Omental fat pad (tissue), 4 donors: ENCODE data around the gene TEDC2. TPM values are rescaled to one million over a fixed set of nuclear protein-coding genes. Genes with fewer than 3 reads are reported as not detected.

ENCODE experiments used
- ATAC-seq: fragments of 150-250 bp; one replicate; pipeline ENCODE4 v1.9.1; 2016; ENCODE audit warnings: mild to moderate bottlenecking, moderate library complexity; ENCODE audit not compliant: low FRiP score
- DNase-seq: peaks from one replicate; pipeline ENCODE4 v3.0.0-alpha.2; 2019; ENCODE audit warnings: low spot score
- CTCF ChIP-seq, 3 donors: fragments of 450-650 bp; IDR thresholded peaks; one replicate each; pipeline ENCODE4 v1.5.1; 2016 to 2017; ENCODE audit warnings: antibody characterized with exemption in 3 of 3, mild to moderate bottlenecking in 3 of 3, moderate library complexity in 2 of 3
- total RNA-seq, 4 donors: library from RNA; depleted of rRNA; stranded (reverse); fragments of >200 nt; gene quantifications; one replicate each; pipeline ENCODE4 v1.1.0, GENCODE V29; 2016

Gene TEDC2
- total RNA-seq, 4 donors from 2014 or later, result 0.50 to 1.1 TPM; not detected in 2

- ATAC-seq (no peak), DNase-seq (no peak)
- TF ChIP-seq CTCF (IDR thresholded peaks at IDR 0.05), result no peak
Observed at GRCh38 chr16:2490190-2491105, 30.5 kb downstream of the TEDC2 start.

- ATAC-seq, result no peak
- DNase-seq, result no peak
- no peak for TF ChIP-seq CTCF (IDR thresholded peaks at IDR 0.05)
Observed at GRCh38 chr16:2492292-2492691, 32.4 kb downstream of the TEDC2 start.

GRCh38 chr16:2493605-2494004, 33.7 kb downstream of the TEDC2 start:
- ATAC-seq (no peak), DNase-seq (no peak)
- TF ChIP-seq CTCF (IDR thresholded peaks at IDR 0.05), result no peak

GRCh38 chr16:2494616-2495015, 34.7 kb downstream of the TEDC2 start:
- TF ChIP-seq CTCF (IDR thresholded peaks at IDR 0.05), result no peak
- DNase-seq (no peak), ATAC-seq (no peak)

GRCh38 chr16:2495041-2495440, 35.1 kb downstream of the TEDC2 start:
- ATAC-seq (no peak), DNase-seq (no peak)
- TF ChIP-seq CTCF (IDR thresholded peaks at IDR 0.05), result no peak

GRCh38 chr16:2496223-2497115, 36.6 kb downstream of the TEDC2 start:
- ATAC-seq (no peak), DNase-seq (no peak)
- no peak for TF ChIP-seq CTCF (IDR thresholded peaks at IDR 0.05)
